Thoracic aorta (tissue), 2 donors: ENCODE data around the gene ACTRT2. TPM values are rescaled to one million over a fixed set of nuclear protein-coding genes. Genes with fewer than 3 reads are reported as not detected.

Experiments used
- ATAC-seq: fragments of 150-250 bp; one replicate; pipeline ENCODE4 v1.8.0; 2017; ENCODE audit warnings: low read depth; ENCODE audit not compliant: insufficient number of reproducible peaks, low FRiP score
- DNase-seq: peaks from one replicate; pipeline ENCODE4 v3.0.0-alpha.2; 2020; ENCODE audit warnings: low spot score
- H3K27ac ChIP-seq, 2 donors: fragments of 200-600 bp; sonication (generic); 1 replicate in 1 of 2; 2 replicates in 1 of 2; pipeline ENCODE4 v1.5.1; 2016; ENCODE audit warnings: mild to moderate bottlenecking in 2 of 2, moderate library complexity in 2 of 2
- H3K27me3 ChIP-seq: fragments of 200-600 bp; sonication (generic); replicated peaks from 2 replicates; pipeline ENCODE4 v1.6.0; 2016; ENCODE audit warnings: mild to moderate bottlenecking; ENCODE audit not compliant: insufficient read depth
- H3K36me3 ChIP-seq: fragments of 200-600 bp; sonication (generic); one replicate; pipeline ENCODE4 v1.5.1; 2016
- H3K4me1 ChIP-seq, 2 donors: fragments of 200-600 bp; sonication (generic); 1 replicate in 1 of 2; 2 replicates in 1 of 2; pipeline versions ENCODE4 v1.5.1 to v1.6.0; 2016; ENCODE audit warnings: low read depth in 2 of 2, mild to moderate bottlenecking in 1 of 2; ENCODE audit not compliant: control insufficient read depth in 1 of 2
- H3K4me3 ChIP-seq: fragments of 200-600 bp; sonication (generic); 2 replicates; pipeline ENCODE4 v1.5.1; 2016; ENCODE audit warnings: mild to moderate bottlenecking
- H3K9me3 ChIP-seq: fragments of 200-600 bp; sonication (generic); 2 replicates; pipeline ENCODE4 v1.5.1; 2016
- total RNA-seq, 2 donors: library from RNA; depleted of rRNA; stranded (reverse); fragments of >200 nt; gene quantifications; one replicate each; pipeline versions ENCODE4 v1.1.0 to v1.2.3, GENCODE V29; 2016
- TF ChIP-seq, protein P1 (sequence below): fragments of 200-600 bp; sonication (generic); IDR thresholded peaks from one replicate; pipeline ENCODE4 v1.5.1; 2019; ENCODE audit warnings: antibody characterized with exemption

Gene ACTRT2
- total RNA-seq, 2 donors from 2014 or later, result not detected

DNA sequence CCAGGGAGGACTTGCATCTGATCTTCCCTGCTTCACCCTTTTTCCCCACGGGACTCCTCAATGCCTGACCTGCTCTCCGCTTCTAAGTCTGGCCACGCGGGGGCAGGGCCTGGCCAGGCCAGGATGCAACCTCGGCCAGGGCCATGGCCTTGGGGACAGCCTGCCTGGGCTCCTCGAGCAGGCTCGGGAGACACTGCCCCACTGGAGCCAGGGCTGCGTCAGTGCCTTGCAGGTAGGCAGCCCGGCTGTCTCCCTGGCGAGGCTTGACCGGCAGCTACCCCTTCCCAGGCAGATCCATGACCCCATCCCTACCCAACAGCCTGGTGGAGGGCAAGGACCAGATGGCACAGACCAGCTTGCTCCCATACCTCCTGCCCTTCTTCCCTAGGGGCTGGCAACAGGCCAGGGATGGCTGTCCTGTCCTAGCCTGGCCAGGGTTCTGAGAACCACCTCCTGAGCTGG lies 45.0 kb downstream of the ACTRT2 start:
- peak; percentile 3 for DNase-seq
- H3K4me1 ChIP-seq, result peaks cover 11 to 52% of the 10 kb centered on the region in 2 donors
- H3K36me3 ChIP-seq, result no peaks in the 10 kb centered on the region
- TF ChIP-seq, protein P1, sequence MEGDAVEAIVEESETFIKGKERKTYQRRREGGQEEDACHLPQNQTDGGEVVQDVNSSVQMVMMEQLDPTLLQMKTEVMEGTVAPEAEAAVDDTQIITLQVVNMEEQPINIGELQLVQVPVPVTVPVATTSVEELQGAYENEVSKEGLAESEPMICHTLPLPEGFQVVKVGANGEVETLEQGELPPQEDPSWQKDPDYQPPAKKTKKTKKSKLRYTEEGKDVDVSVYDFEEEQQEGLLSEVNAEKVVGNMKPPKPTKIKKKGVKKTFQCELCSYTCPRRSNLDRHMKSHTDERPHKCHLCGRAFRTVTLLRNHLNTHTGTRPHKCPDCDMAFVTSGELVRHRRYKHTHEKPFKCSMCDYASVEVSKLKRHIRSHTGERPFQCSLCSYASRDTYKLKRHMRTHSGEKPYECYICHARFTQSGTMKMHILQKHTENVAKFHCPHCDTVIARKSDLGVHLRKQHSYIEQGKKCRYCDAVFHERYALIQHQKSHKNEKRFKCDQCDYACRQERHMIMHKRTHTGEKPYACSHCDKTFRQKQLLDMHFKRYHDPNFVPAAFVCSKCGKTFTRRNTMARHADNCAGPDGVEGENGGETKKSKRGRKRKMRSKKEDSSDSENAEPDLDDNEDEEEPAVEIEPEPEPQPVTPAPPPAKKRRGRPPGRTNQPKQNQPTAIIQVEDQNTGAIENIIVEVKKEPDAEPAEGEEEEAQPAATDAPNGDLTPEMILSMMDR, result peak; percentile 82
- H3K9me3 ChIP-seq, result no peaks in the 10 kb centered on the region
- no peak for ATAC-seq
- peak overlapping the region; percentile 94 to 97 for H3K27ac ChIP-seq
- no peaks in the 10 kb centered on the region for H3K27me3 ChIP-seq
- H3K4me3 ChIP-seq, result peak overlapping the region; percentile 91

DNA sequence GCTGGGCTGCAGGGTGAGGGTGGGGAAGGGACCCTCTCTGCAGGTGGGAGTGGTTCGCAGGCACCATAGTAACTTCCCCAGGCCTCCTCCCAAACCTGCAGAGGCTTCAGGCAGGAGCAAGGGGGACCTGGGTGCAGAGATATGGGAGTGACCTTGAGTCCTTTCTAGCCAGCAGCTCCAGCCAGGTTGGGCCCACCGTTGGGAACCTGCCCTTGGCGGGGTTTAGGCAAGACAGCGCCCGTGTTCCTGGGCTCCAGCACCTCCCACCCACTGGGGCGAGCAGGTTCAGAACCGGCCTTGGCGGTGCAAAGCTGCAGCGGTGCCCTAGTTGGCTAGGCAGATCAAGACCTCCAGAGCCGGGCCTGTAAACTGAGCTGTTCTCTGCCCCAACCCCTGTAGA lies 45.6 kb downstream of the ACTRT2 start:
- Histone ChIP-seq H3K4me1 (peaks cover 11 to 57% of the 10 kb centered on the region in 2 donors), H3K27me3 (no peaks in the 10 kb centered on the region), H3K27ac (peak overlapping the region; percentile 94 to 97), H3K9me3 (no peaks in the 10 kb centered on the region), H3K36me3 (no peaks in the 10 kb centered on the region), H3K4me3 (peak overlapping the region; percentile 91)
- ATAC-seq (no peak), DNase-seq (peak; percentile 0)
- TF ChIP-seq, protein P1, result no peak

DNA sequence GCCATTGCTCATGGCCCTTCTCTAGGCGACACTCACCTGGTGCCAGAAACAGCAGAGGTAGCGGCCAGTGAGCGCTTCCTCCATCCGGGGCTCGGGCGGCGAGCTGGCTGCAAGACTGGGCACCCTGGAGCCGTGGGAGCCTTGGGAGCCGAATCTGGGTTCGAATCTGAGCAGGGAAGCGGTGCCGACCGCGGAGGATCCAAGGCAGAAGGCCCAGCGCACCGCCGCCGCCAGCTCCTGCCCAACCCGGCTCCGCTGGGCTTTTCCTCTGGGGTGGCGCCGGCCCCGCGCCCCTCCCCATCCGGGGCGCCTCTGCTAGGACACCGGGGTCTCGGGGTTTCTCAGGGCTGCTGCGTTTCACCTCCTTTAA lies 46.0 kb downstream of the ACTRT2 start:
- no peaks in the 10 kb centered on the region for H3K36me3 ChIP-seq
- DNase-seq (no peak), ATAC-seq (no peak)
- H3K27me3 ChIP-seq, result no peaks in the 10 kb centered on the region
- peak overlapping the region; percentile 94 to 97 for H3K27ac ChIP-seq
- H3K9me3 ChIP-seq, result no peaks in the 10 kb centered on the region
- peak overlapping the region; percentile 91 for H3K4me3 ChIP-seq
- H3K4me1 ChIP-seq, result peaks cover 11 to 57% of the 10 kb centered on the region in 2 donors
- TF ChIP-seq, protein P1, result no peak

DNA sequence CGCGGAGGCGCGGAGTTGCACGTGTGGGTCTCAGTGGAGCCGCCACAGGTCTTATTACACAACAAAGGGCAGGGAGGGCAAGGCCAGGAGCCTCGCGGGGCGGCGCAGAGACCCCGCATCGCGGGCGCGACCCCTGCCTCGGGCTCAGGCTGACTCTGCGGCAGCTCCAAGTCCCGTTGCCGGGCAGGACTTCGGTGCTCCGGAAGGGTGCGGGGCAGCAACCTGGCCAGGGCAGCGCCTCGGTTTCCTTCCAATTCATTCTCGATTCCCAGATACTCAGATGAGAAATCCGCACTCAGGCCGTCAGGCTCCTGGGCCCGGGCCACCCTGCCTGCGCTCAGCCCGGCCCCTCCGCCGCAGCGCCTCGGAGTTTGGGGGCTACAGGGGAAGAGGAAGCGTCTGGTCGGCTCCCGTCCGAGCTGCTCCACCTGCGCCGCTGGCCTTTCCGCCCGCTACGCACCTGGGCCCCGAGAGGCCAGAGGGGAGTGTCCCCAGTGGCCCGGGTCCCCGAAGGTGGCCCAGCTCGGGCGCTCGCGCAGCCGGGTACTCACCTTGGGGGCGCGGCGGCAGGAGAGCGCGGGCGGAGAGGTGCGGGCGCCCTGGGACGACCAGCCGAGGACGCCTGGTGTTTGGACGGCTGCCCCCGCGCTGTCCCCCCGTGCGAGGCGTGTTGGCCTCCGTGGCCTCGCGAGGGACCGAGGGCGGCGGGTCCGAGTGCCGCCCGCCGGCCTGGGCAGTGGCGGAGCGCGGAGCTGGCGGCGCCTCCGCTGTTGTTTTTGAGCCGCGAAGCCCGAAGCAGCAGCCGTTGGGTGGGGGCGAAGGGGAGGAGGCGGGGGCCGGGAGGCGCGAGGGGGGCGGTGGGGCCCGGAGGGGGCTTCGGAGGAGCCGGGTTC lies 46.6 kb downstream of the ACTRT2 start:
- H3K4me3 ChIP-seq, result peak overlapping the region; percentile 91
- peak overlapping the region; percentile 94 to 97 for H3K27ac ChIP-seq
- no peak for ATAC-seq
- peaks cover 11 to 58% of the 10 kb centered on the region in 2 donors for H3K4me1 ChIP-seq
- no peaks in the 10 kb centered on the region for H3K9me3 ChIP-seq
- no peak for DNase-seq
- H3K36me3 ChIP-seq, result no peaks in the 10 kb centered on the region
- H3K27me3 ChIP-seq, result no peaks in the 10 kb centered on the region
- TF ChIP-seq, protein P1, result no peak

DNA sequence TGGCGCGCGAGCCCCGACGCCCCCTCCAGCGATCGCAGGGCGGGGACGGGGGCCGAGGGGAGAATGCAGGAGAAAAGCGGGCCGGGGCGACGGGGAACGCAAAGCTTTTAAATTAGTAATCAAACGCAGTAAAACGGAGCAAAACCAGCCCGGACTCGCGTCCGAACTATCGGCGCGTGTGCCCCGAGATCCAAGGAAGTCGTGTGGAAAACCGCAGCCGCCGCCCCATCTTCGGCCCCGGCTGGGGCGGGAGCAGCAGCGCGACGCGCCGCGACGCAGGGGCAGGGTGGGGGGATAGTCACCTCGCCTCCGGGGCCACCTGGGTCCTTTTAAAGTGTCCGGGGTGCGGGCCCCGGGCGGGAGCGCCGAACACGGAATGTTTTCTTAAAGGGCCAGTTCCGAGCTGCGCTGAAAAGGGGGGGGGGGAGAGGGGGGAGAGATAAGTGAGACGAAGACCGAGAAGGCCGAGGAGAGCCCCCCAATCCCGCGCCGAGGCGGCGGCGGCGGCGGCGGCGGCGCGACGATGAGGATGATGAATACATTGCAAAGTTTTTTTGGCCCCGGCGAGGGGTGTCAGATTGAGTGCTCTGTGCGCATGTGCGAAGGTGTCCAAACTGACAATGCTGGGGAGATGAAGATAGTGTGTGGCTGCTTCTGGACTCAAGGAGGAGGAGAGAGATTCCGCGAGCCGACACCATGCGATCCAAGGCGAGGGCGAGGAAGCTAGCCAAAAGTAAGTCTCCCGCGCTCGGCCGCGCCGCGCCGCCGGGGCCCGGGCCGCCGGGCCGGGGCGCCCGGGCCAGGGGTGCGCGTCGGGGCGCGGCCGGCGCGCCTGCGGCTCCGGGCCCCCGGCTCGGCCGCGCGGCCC lies 47.5 kb downstream of the ACTRT2 start, which contains the start of gene PRDM16:
TSS of gene PRDM16 (plus strand) at position 640 of the 868 bp plus-strand sequence. CDS start at position 697, 57 bp downstream.
- Histone ChIP-seq H3K36me3 (no peaks in the 10 kb centered on the region), H3K9me3 (no peaks in the 10 kb centered on the region), H3K27me3 (no peaks in the 10 kb centered on the region), H3K27ac (peak within 1 kb of the TSS; percentile 99), H3K4me1 (peaks cover 10 to 56% of the 10 kb centered on the region in 2 donors), H3K4me3 (peak within 1 kb of the TSS; percentile 99)
- TF ChIP-seq, protein P1, result no peak
- ATAC-seq, result no peak
- DNase-seq, result no peak
